ENCODE measurements around the gene TMEM18.
"Not testable (repeated sequence)": the region's sequence is repeated elsewhere in the genome, so short reads cannot be mapped to it uniquely, and the experiment has no call there.

Gene TMEM18

GRCh38 chr2:689877-690510, 12.8 kb upstream of the TMEM18 start:
- no peak overlapping the region for H3K27ac ChIP-seq

GRCh38 chr2:689237-689636, 12.0 kb upstream of the TMEM18 start:
- Histone ChIP-seq H3K36me3 (ENCODE audit: insufficient read depth, low read length) (no peaks in the 10 kb centered on the region), H3K27ac (no peak overlapping the region), H3K4me3 (no peak overlapping the region), H3K9ac (ENCODE audit: insufficient read length) (no peak overlapping the region), H3K9me3 (ENCODE audit: low read depth, low read length) (peaks cover 4% of the 10 kb centered on the region; the same call in 1 of the 2 replicates)
- no peak for DNase-seq (ENCODE audit: low read depth, low spot score)
- no peak for TF ChIP-seq POLR2AphosphoS5 (IDR thresholded peaks at IDR 0.05; ENCODE audit: borderline replicate concordance, low read depth, low read length)
- no peak for TF ChIP-seq FOXP2 (optimal IDR thresholded peaks at IDR 0.05; ENCODE audit: control extremely low read depth, extremely low read length, insufficient read depth)
- no peak for TF ChIP-seq EZH2 (IDR thresholded peaks at IDR 0.05)

More at GRCh38 chr2:689877-690510, 12.8 kb upstream of the TMEM18 start:
- Histone ChIP-seq H3K36me3 (ENCODE audit: insufficient read depth, low read length) (no peaks in the 10 kb centered on the region), H3K9ac (ENCODE audit: insufficient read length) (no peak overlapping the region), H3K9me3 (ENCODE audit: low read depth, low read length) (no peaks in the 10 kb centered on the region; the same call in 1 of the 2 replicates), H3K4me3 (no peak overlapping the region)
- TF ChIP-seq FOXP2 (optimal IDR thresholded peaks at IDR 0.05; ENCODE audit: control extremely low read depth, extremely low read length, insufficient read depth) = no peak
- TF ChIP-seq POLR2AphosphoS5 (IDR thresholded peaks at IDR 0.05; ENCODE audit: borderline replicate concordance, low read depth, low read length) = no peak
- no peak for TF ChIP-seq EZH2 (IDR thresholded peaks at IDR 0.05)
- DNase-seq (ENCODE audit: low read depth, low spot score) = no peak

GRCh38 chr2:688504-689076, 11.4 kb upstream of the TMEM18 start:
- Histone ChIP-seq H3K9ac (ENCODE audit: insufficient read length) (no peak overlapping the region), H3K9me3 (ENCODE audit: low read depth, low read length) (peaks cover 4% of the 10 kb centered on the region; the same call in 1 of the 2 replicates), H3K36me3 (ENCODE audit: insufficient read depth, low read length) (no peaks in the 10 kb centered on the region), H3K4me3 (no peak overlapping the region), H3K27ac (no peak overlapping the region)
- TF ChIP-seq EZH2 (IDR thresholded peaks at IDR 0.05) (no peak), POLR2AphosphoS5 (IDR thresholded peaks at IDR 0.05; ENCODE audit: borderline replicate concordance, low read depth, low read length) (no peak), FOXP2 (optimal IDR thresholded peaks at IDR 0.05; ENCODE audit: control extremely low read depth, extremely low read length, insufficient read depth) (no peak)
- DNase-seq (ENCODE audit: low read depth, low spot score) = no peak

- DNase-seq (ENCODE audit: low read depth, low spot score) = no peak
- TF ChIP-seq EZH2 (IDR thresholded peaks at IDR 0.05) = no peak
- TF ChIP-seq POLR2AphosphoS5 (IDR thresholded peaks at IDR 0.05; ENCODE audit: borderline replicate concordance, low read depth, low read length) = no peak
- TF ChIP-seq FOXP2 (optimal IDR thresholded peaks at IDR 0.05; ENCODE audit: control extremely low read depth, extremely low read length, insufficient read depth) = no peak
- H3K36me3 ChIP-seq (ENCODE audit: insufficient read depth, low read length) = no peaks in the 10 kb centered on the region
- peaks cover 4% of the 10 kb centered on the region; the same call in 1 of the 2 replicates for H3K9me3 ChIP-seq (ENCODE audit: low read depth, low read length)
- no peak overlapping the region for H3K9ac ChIP-seq (ENCODE audit: insufficient read length)
- H3K4me3 ChIP-seq = no peak overlapping the region
- H3K27ac ChIP-seq = no peak overlapping the region
These were observed 8.2 kb upstream of the TMEM18 start for GRCh38 chr2:685421-685820.

- not testable (repeated sequence) for H3K9ac ChIP-seq (ENCODE audit: insufficient read length); H3K4me3 ChIP-seq; H3K36me3 ChIP-seq (ENCODE audit: insufficient read depth, low read length); DNase-seq (ENCODE audit: low read depth, low spot score); H3K9me3 ChIP-seq (ENCODE audit: low read depth, low read length); H3K27ac ChIP-seq
These were observed 7.7 kb upstream of the TMEM18 start for GRCh38 chr2:684913-685312.

GRCh38 chr2:682226-682625, 5.0 kb upstream of the TMEM18 start:
- no peak for DNase-seq (ENCODE audit: low read depth, low spot score)
- TF ChIP-seq POLR2AphosphoS5 (IDR thresholded peaks at IDR 0.05; ENCODE audit: borderline replicate concordance, low read depth, low read length) (no peak), FOXP2 (optimal IDR thresholded peaks at IDR 0.05; ENCODE audit: control extremely low read depth, extremely low read length, insufficient read depth) (no peak), EZH2 (IDR thresholded peaks at IDR 0.05) (no peak)
- Histone ChIP-seq H3K4me3 (no peak overlapping the region), H3K36me3 (ENCODE audit: insufficient read depth, low read length) (no peaks in the 10 kb centered on the region), H3K9ac (ENCODE audit: insufficient read length) (no peak overlapping the region), H3K27ac (no peak overlapping the region), H3K9me3 (ENCODE audit: low read depth, low read length) (peaks cover 4% of the 10 kb centered on the region; the same call in 1 of the 2 replicates)

- DNase-seq (ENCODE audit: low read depth, low spot score) = no peak
- Histone ChIP-seq H3K27ac (no peak overlapping the region), H3K36me3 (ENCODE audit: insufficient read depth, low read length) (no peaks in the 10 kb centered on the region), H3K4me3 (no peak overlapping the region), H3K9ac (ENCODE audit: insufficient read length) (no peak overlapping the region), H3K9me3 (ENCODE audit: low read depth, low read length) (peaks cover 4% of the 10 kb centered on the region; the same call in 1 of the 2 replicates)
- TF ChIP-seq EZH2 (IDR thresholded peaks at IDR 0.05) (no peak), POLR2AphosphoS5 (IDR thresholded peaks at IDR 0.05; ENCODE audit: borderline replicate concordance, low read depth, low read length) (no peak), FOXP2 (optimal IDR thresholded peaks at IDR 0.05; ENCODE audit: control extremely low read depth, extremely low read length, insufficient read depth) (no peak)
These were observed 4.1 kb upstream of the TMEM18 start for GRCh38 chr2:681312-681711.

GRCh38 chr2:680496-680895, 3.3 kb upstream of the TMEM18 start:
- H3K36me3 ChIP-seq (ENCODE audit: insufficient read depth, low read length) = peaks cover 1% of the 10 kb centered on the region; the same call in 1 of the 2 replicates
- H3K4me3 ChIP-seq = no peak overlapping the region

More at GRCh38 chr2:680496-680895, 3.3 kb upstream of the TMEM18 start:
- no peak for TF ChIP-seq FOXP2 (optimal IDR thresholded peaks at IDR 0.05; ENCODE audit: control extremely low read depth, extremely low read length, insufficient read depth)
- TF ChIP-seq EZH2 (IDR thresholded peaks at IDR 0.05) = no peak
- no peak for TF ChIP-seq POLR2AphosphoS5 (IDR thresholded peaks at IDR 0.05; ENCODE audit: borderline replicate concordance, low read depth, low read length)
- H3K9me3 ChIP-seq (ENCODE audit: low read depth, low read length) = peaks cover 4% of the 10 kb centered on the region; the same call in 1 of the 2 replicates
- H3K27ac ChIP-seq = 0 out of 2 replicates have a peak overlapping the region, but pooled peaks have one; percentile 19
- no peak for DNase-seq (ENCODE audit: low read depth, low spot score)
- no peak overlapping the region for H3K9ac ChIP-seq (ENCODE audit: insufficient read length)

Measured in SK-N-MC (cell line).